Smooth muscle cell (in vitro differentiated cells): Measurements from ENCODE around the gene CMYA5. TPM values are rescaled to one million over a fixed set of nuclear protein-coding genes. Genes with fewer than 3 reads are reported as not detected.

Experiments
- DNase-seq: peaks from one replicate; lab custom pipeline; 2025; ENCODE audit not compliant: unreplicated experiment; lab: John Stamatoyannopoulos, UW
- H2AFZ ChIP-seq: fragments of 200-600 bp; sonication (generic); 2 replicates; pipeline ENCODE4 v1.6.0; 2016; ENCODE audit warnings: antibody characterized with exemption, low read depth, mild to moderate bottlenecking
- H3F3A ChIP-seq: fragments of 200-600 bp; sonication (generic); 2 replicates; pipeline ENCODE4 v1.6.0; 2017; ENCODE audit warnings: antibody characterized with exemption, low read depth
- H3K27ac ChIP-seq: fragments of 200-600 bp; sonication (generic); 2 replicates; pipeline ENCODE4 v1.5.1; 2016; ENCODE audit warnings: low read depth, mild to moderate bottlenecking
- H3K27me3 ChIP-seq: fragments of 200-600 bp; sonication (generic); 2 replicates; pipeline ENCODE4 v1.6.1; 2016; ENCODE audit warnings: low read depth, mild to moderate bottlenecking
- H3K36me3 ChIP-seq: fragments of 200-600 bp; sonication (generic); 2 replicates; pipeline ENCODE4 v1.5.1; 2016; ENCODE audit warnings: low read depth
- H3K4me1 ChIP-seq: fragments of 200-600 bp; sonication (generic); 2 replicates; pipeline ENCODE4 v1.5.1; 2016; ENCODE audit warnings: low read depth
- H3K4me2 ChIP-seq: fragments of 200-600 bp; sonication (generic); 2 replicates; pipeline ENCODE4 v1.6.0; 2016; ENCODE audit warnings: mild to moderate bottlenecking
- H3K4me3 ChIP-seq: fragments of 200-600 bp; sonication (generic); 2 replicates; pipeline ENCODE4 v1.5.1; 2016; ENCODE audit warnings: mild to moderate bottlenecking
- H3K79me2 ChIP-seq: fragments of 200-600 bp; sonication (generic); 2 replicates; pipeline ENCODE4 v1.6.0; 2016; ENCODE audit warnings: low read depth, mild to moderate bottlenecking
- H3K9ac ChIP-seq: fragments of 200-600 bp; sonication (generic); 2 replicates; pipeline ENCODE4 v1.6.0; 2016; ENCODE audit warnings: low read depth
- H3K9me3 ChIP-seq: fragments of 200-600 bp; sonication (generic); replicated peaks from 2 replicates; pipeline ENCODE4 v1.5.1; 2016; ENCODE audit warnings: low read depth
- H4K20me1 ChIP-seq: fragments of 200-600 bp; sonication (generic); 2 replicates; pipeline ENCODE4 v1.6.0; 2016; ENCODE audit warnings: low read depth
- CTCF ChIP-seq: fragments of 200-600 bp; sonication (generic); IDR thresholded peaks from 2 replicates; pipeline ENCODE4 v1.5.1; 2017; ENCODE audit warnings: borderline replicate concordance, mild to moderate bottlenecking, antibody characterized with exemption; ENCODE audit not compliant: insufficient read depth, poor library complexity, severe bottlenecking
- WGBS: methylation state at CpG from one replicate; pipeline ENCODE4 v1.1.7; 2016; ENCODE audit warnings: low lambda C conversion rate; 5-methylcytosine and 5-hydroxymethylcytosine counted together
- polyA plus RNA-seq: library from polyadenylated mRNA; unstranded; fragments of >200 nt; fragmentation: Nextera tagmentation; extraction: Ambion mirVana; gene quantifications from 2 replicates; pipeline ENCODE4 v1.2.1, GENCODE V29; 2016
- total RNA-seq: library from RNA; depleted of rRNA; stranded (reverse); fragments of >200 nt; gene quantifications from 2 replicates; pipeline ENCODE4 v1.2.3, GENCODE V29; 2014

Gene CMYA5
- total and polyA plus RNA-seq, 2 experiments from 2014 or later, result 0.31 to 1.9 TPM

GRCh38 chr5:79840084-79840990 is 150.7 kb downstream of the CMYA5 start:
- Histone ChIP-seq H3K4me3 (no peak overlapping the region), H3K27ac (no peak overlapping the region), H4K20me1 (no peaks in the 10 kb centered on the region), H3F3A (no peaks in the 10 kb centered on the region), H3K79me2 (no peaks in the 10 kb centered on the region), H3K4me1 (peaks cover 7% of the 10 kb centered on the region), H2AFZ (no peak overlapping the region), H3K9ac (no peak overlapping the region), H3K27me3 (no peaks in the 10 kb centered on the region), H3K9me3 (no peaks in the 10 kb centered on the region), H3K36me3 (no peaks in the 10 kb centered on the region), H3K4me2 (no peak overlapping the region)
- TF ChIP-seq CTCF, result no peak
- no peak for DNase-seq
- 76% methylated on average over 7 of the region's 7 CpGs for WGBS

- Histone ChIP-seq H4K20me1 (no peaks in the 10 kb centered on the region), H3K9ac (no peak overlapping the region), H3F3A (no peaks in the 10 kb centered on the region), H3K27ac (no peak overlapping the region), H3K79me2 (no peaks in the 10 kb centered on the region), H3K27me3 (no peaks in the 10 kb centered on the region), H3K4me1 (peaks cover 7% of the 10 kb centered on the region), H3K9me3 (no peaks in the 10 kb centered on the region), H3K4me3 (no peak overlapping the region), H2AFZ (no peak overlapping the region), H3K36me3 (no peaks in the 10 kb centered on the region), H3K4me2 (no peak overlapping the region)
- TF ChIP-seq CTCF, result no peak
- DNase-seq, result no peak
Measured at GRCh38 chr5:79841172-79841571, 151.5 kb downstream of the CMYA5 start.

- no peak for DNase-seq
- WGBS, result 90% methylated on average over 12 of the region's 12 CpGs
- Histone ChIP-seq H3F3A (no peaks in the 10 kb centered on the region), H3K4me2 (no peak overlapping the region), H3K4me1 (peaks cover 7% of the 10 kb centered on the region), H3K27ac (no peak overlapping the region), H2AFZ (no peak overlapping the region), H4K20me1 (no peaks in the 10 kb centered on the region), H3K79me2 (no peaks in the 10 kb centered on the region), H3K36me3 (no peaks in the 10 kb centered on the region), H3K27me3 (no peaks in the 10 kb centered on the region), H3K4me3 (no peak overlapping the region), H3K9me3 (no peaks in the 10 kb centered on the region), H3K9ac (no peak overlapping the region)
- no peak for TF ChIP-seq CTCF
Measured at GRCh38 chr5:79842006-79842881, 152.6 kb downstream of the CMYA5 start.
